GM12864 (cell line): ENCODE results near the gene OTOF.

Source experiments
- DNase-seq: peaks from one replicate; pipeline ENCODE4 v3.0.0-alpha.2; 2011; ENCODE audit warnings: low read depth
- H3K4me3 ChIP-seq: 2 replicates; pipeline ENCODE4 v1.5.1; 2011; ENCODE audit warnings: mild to moderate bottlenecking, low read depth, low read length, control low read depth
- TF ChIP-seq, protein P1 (sequence below): IDR thresholded peaks from 2 replicates; pipeline ENCODE4 v1.5.1; 2011; ENCODE audit warnings: low read depth, mild to moderate bottlenecking, moderate library complexity, low read length, control low read depth, inconsistent platforms; ENCODE audit errors: missing control alignments

Gene OTOF

DNA sequence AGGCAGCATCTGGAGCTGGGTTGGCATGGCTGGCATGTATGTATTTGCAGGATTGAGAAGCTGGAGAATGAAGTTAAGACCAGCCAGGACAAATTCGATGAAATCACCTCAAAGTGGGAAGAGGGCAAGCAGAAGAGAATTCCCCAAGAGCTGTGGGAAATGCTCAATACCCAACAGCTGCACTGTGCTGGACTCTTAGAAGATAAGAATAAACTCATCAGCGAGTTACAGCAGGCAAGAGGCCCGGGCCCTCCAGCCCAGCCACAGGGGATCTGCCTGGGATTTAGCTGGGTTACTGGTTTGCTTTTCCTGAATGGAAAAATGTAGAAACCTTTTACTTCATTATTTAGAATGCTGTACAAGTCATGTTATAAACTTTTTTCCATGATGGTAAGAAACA is 53.7 kb downstream of the OTOF start:
- H3K4me3 ChIP-seq = no peak overlapping the region
- no peak for DNase-seq
- TF ChIP-seq, protein P1, sequence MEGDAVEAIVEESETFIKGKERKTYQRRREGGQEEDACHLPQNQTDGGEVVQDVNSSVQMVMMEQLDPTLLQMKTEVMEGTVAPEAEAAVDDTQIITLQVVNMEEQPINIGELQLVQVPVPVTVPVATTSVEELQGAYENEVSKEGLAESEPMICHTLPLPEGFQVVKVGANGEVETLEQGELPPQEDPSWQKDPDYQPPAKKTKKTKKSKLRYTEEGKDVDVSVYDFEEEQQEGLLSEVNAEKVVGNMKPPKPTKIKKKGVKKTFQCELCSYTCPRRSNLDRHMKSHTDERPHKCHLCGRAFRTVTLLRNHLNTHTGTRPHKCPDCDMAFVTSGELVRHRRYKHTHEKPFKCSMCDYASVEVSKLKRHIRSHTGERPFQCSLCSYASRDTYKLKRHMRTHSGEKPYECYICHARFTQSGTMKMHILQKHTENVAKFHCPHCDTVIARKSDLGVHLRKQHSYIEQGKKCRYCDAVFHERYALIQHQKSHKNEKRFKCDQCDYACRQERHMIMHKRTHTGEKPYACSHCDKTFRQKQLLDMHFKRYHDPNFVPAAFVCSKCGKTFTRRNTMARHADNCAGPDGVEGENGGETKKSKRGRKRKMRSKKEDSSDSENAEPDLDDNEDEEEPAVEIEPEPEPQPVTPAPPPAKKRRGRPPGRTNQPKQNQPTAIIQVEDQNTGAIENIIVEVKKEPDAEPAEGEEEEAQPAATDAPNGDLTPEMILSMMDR = no peak

- DNase-seq = no peak
- no peak overlapping the region for H3K4me3 ChIP-seq
- TF ChIP-seq, protein P1 = no peak
Observed at GRCh38 chr2:26423750-26424149, 54.2 kb downstream of the OTOF start.

DNA sequence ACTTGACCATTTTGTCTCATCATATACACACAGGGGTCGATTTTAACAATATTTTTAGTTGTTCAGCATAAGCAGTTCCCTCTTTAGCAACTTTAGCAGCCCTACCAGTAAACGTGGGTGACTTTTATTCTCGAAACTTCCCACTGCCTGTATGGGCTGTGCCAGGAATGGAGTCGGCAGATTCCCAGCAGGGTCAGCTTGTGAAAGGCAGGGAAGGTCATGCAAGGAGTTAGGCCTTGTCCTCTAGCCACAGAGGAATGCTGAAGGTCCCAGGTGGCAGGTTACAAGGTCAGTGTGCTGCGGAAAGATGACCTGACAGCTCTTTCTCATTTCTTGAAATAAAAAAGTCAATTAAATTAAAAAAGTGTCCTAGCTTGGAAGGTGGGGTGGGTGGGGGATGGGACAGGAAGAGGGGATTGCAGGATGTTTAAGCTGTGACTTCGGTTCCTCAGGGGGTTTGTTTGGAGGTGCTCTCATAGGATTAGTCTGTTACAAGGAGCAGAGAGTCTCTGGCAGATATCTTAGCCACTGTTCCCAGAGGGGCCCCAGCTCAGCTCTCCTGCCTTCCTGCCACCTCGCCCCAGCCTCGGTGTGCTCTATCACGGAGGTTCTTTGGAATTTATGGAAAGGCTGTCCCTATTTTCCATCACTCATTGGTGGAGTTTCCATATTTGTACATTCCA is 54.8 kb downstream of the OTOF start:
- TF ChIP-seq, protein P1 = no peak
- no peak overlapping the region for H3K4me3 ChIP-seq
- DNase-seq = no peak

GRCh38 chr2:26421961-26422360 is 56.0 kb downstream of the OTOF start:
- no peak for DNase-seq
- TF ChIP-seq, protein P1 = no peak
- no peak overlapping the region for H3K4me3 ChIP-seq

DNA sequence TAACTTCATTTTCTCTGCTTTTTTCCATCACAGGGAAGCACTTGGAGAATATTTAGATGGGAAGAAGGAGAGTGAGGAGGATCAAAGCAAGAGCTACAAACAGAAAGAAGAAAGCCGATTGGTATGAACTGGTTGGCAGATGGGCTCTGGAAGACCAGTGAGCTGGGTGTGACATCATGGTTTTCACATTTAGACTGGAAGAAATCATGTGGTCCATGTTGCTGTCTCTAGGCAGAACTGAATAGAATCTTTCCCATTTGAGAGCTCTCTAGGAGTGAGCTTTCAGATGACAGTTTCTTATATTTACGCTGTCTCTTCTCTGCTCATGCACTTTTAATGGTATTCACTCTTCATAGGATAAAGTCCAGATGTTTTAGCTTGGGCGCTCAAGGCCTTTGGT is 63.6 kb downstream of the OTOF start:
- no peak for DNase-seq

GRCh38 chr2:26412091-26412673 is 65.7 kb downstream of the OTOF start:
- peak overlapping the region; percentile 48 for H3K4me3 ChIP-seq
- TF ChIP-seq, protein P1 = no peak
- peak; percentile 42 for DNase-seq

More for the DNA sequence above, 63.6 kb downstream of the OTOF start:
- H3K4me3 ChIP-seq = no peak overlapping the region
- TF ChIP-seq, protein P1 = no peak

DNA sequence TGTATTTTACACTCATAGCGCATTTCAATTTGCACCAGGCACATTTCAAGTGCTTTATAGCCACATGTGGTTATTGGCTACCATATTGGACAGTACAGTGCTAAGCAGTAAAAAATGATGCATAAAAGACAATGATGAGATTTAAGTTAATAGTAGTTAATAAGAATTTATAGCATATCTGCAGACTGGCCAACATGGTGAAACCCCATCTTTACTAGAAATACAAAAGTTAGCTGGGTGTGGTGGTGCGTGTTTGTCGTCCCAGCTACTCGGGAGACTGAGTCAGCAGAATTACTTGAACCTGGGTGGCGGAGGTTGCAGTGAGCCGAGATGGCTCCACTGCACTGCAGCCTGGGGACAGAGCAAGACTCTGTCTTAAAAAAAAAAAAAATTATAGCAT is 66.5 kb downstream of the OTOF start:
- TF ChIP-seq, protein P1 = no peak
- H3K4me3 ChIP-seq = no peak overlapping the region
- no peak for DNase-seq
